NT2/D1 (cell line): ENCODE measurements around the gene PRKG1.

ENCODE experiments used
- YY1 ChIP-seq: IDR thresholded peaks from 2 replicates; pipeline ENCODE4 v1.6.1; 2011; ENCODE audit not compliant: insufficient read length, insufficient read depth
- ZNF274 ChIP-seq: IDR thresholded peaks from 2 replicates; pipeline ENCODE4 v1.6.1; 2011; ENCODE audit warnings: mild to moderate bottlenecking, low read depth, low read length

- TF ChIP-seq ZNF274 (no peak), YY1 (no peak)
Measured at GRCh38 chr10:51343391-51343790, 269.1 kb downstream of the PRKG1 start.
